ENCODE data around the gene BABAM2. TPM values are rescaled to one million over a fixed set of nuclear protein-coding genes. Genes with fewer than 3 reads are reported as not detected.

The BABAM2 gene
- total RNA-seq, 1 experiment from 2014 or later: 27.1 TPM

GRCh38 chr2:28333606-28334526, 443.3 kb downstream of the BABAM2 start:
- Histone ChIP-seq H3K18ac (ENCODE audit: insufficient read length, low read depth, low read length) (no peak overlapping the region), H4K20me1 (ENCODE audit: control insufficient read depth, insufficient read depth, insufficient read length) (no peaks in the 10 kb centered on the region), H3K4ac (ENCODE audit: low read depth, low read length) (no peak overlapping the region), H3K79me2 (ENCODE audit: insufficient read depth, low read length) (no peaks in the 10 kb centered on the region), H3K9ac (ENCODE audit: extremely low read depth, insufficient read length, low read length) (no peak overlapping the region), H3K56ac (ENCODE audit: insufficient read length, low read depth, low read length) (no peak overlapping the region), H4K91ac (ENCODE audit: insufficient read length, low read depth, low read length) (no peak overlapping the region), H4K8ac (replicated peaks; ENCODE audit: insufficient read length, low read depth, low read length) (no peak overlapping the region), H3T11ph (ENCODE audit: low read length) (no peak overlapping the region), H3K27me3 (ENCODE audit: insufficient read depth, low read length) (no peaks in the 10 kb centered on the region), H4K5ac (ENCODE audit: insufficient read length, low read depth, low read length) (no peak overlapping the region), H3K4me1 (ENCODE audit: insufficient read depth, low read length) (no peaks in the 10 kb centered on the region), H2BK120ac (ENCODE audit: low read depth, low read length, poor library complexity, severe bottlenecking) (no peak overlapping the region), H2AFZ (ENCODE audit: low read length) (no peak overlapping the region), H3K4me2 (ENCODE audit: insufficient read depth, insufficient read length, low read length) (no peak overlapping the region), H2AK5ac (ENCODE audit: insufficient read length, low read length) (no peak overlapping the region), H2BK20ac (ENCODE audit: low read depth, low read length, poor library complexity, severe bottlenecking) (no peak overlapping the region), H3K79me1 (ENCODE audit: insufficient read depth, low read depth, low read length, poor library complexity, severe bottlenecking) (no peaks in the 10 kb centered on the region), H3K9me3 (ENCODE audit: control insufficient read depth, low read depth, low read length) (no peaks in the 10 kb centered on the region), H3K23ac (ENCODE audit: insufficient read length, low read depth, low read length) (no peak overlapping the region), H3K27ac (ENCODE audit: insufficient read length, low read depth, low read length) (no peak overlapping the region), H3K23me2 (ENCODE audit: insufficient read length, low read depth, low read length, poor library complexity, severe bottlenecking) (no peaks in the 10 kb centered on the region), H2BK12ac (ENCODE audit: insufficient read length, low read depth, low read length) (no peak overlapping the region), H2BK5ac (ENCODE audit: insufficient read length, low read length) (no peak overlapping the region), H2BK15ac (ENCODE audit: low read depth, low read length) (no peak overlapping the region), H3K14ac (ENCODE audit: insufficient read depth, low read length) (no peak overlapping the region)
- DNase-seq: no peak
- TF ChIP-seq, protein P1, sequence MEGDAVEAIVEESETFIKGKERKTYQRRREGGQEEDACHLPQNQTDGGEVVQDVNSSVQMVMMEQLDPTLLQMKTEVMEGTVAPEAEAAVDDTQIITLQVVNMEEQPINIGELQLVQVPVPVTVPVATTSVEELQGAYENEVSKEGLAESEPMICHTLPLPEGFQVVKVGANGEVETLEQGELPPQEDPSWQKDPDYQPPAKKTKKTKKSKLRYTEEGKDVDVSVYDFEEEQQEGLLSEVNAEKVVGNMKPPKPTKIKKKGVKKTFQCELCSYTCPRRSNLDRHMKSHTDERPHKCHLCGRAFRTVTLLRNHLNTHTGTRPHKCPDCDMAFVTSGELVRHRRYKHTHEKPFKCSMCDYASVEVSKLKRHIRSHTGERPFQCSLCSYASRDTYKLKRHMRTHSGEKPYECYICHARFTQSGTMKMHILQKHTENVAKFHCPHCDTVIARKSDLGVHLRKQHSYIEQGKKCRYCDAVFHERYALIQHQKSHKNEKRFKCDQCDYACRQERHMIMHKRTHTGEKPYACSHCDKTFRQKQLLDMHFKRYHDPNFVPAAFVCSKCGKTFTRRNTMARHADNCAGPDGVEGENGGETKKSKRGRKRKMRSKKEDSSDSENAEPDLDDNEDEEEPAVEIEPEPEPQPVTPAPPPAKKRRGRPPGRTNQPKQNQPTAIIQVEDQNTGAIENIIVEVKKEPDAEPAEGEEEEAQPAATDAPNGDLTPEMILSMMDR (conservative IDR thresholded peaks at IDR 0.05): no peak
- Mint-ChIP-seq H3K4me3 (no peak overlapping the region), H3K27ac (peak overlapping the region in 1 of 3 experiments; percentile 75; a peak in 1 of 7 replicates), H3K9me3 (no peaks in the 10 kb centered on the region; a peak in 1 of 5 replicates), H3K4me1 (peaks cover 6 to 9% of the 10 kb centered on the region in 2 experiments), H3K27me3 (ENCODE audit: low read depth) (peaks cover 1% of the 10 kb centered on the region; the same call in 1 of the 2 replicates), H3K36me3 (ENCODE audit: insufficient read depth in 1 of 3, low read depth in 3 of 3) (no peaks in the 10 kb centered on the region; a peak in 1 of 7 replicates)
- no CpG with 5 or more reads among the region's 15 CpGs for WGBS (ENCODE audit: extremely low coverage, insufficient read length, low lambda C conversion rate)

Measured in H9 (cell line).